Suprapubic skin (tissue), 4 donors: ENCODE measurements around the gene MTHFSD. TPM values are rescaled to one million over a fixed set of nuclear protein-coding genes. Genes with fewer than 3 reads are reported as not detected.

Source experiments
- DNase-seq, 2 donors: peaks; one replicate each; pipeline ENCODE4 v3.0.0-alpha.2; 2019; ENCODE audit warnings: low spot score in 2 of 2
- H3K27ac ChIP-seq: fragments of 200-600 bp; sonication (generic); one replicate; pipeline ENCODE4 v1.5.1; 2019
- H3K27me3 ChIP-seq: fragments of 200-600 bp; sonication (generic); one replicate; pipeline ENCODE4 v1.5.1; 2019
- H3K36me3 ChIP-seq: fragments of 200-600 bp; sonication (generic); one replicate; pipeline ENCODE4 v1.5.1; 2019
- H3K4me1 ChIP-seq: fragments of 200-600 bp; sonication (generic); one replicate; pipeline ENCODE4 v1.5.1; 2019
- H3K4me3 ChIP-seq: fragments of 200-600 bp; sonication (generic); one replicate; pipeline ENCODE4 v1.5.1; 2019; ENCODE audit warnings: mild to moderate bottlenecking
- H3K9me3 ChIP-seq: fragments of 200-600 bp; sonication (generic); one replicate; pipeline ENCODE4 v1.5.1; 2019
- EP300 ChIP-seq: sonication (generic); formaldehyde crosslinking; IDR thresholded peaks from one replicate; pipeline ENCODE4 v1.6.1; 2017; ENCODE audit warnings: antibody characterized with exemption
- POLR2A ChIP-seq, 2 donors: fragments of 450-650 bp; IDR thresholded peaks; one replicate each; pipeline ENCODE4 v1.6.1; 2017; ENCODE audit warnings: antibody characterized with exemption in 2 of 2, mild to moderate bottlenecking in 2 of 2, moderate library complexity in 2 of 2
- POLR2AphosphoS5 ChIP-seq, 3 donors: sonication (generic); formaldehyde crosslinking; IDR thresholded peaks; one replicate each; pipeline ENCODE4 v1.6.1; 2017; ENCODE audit warnings: antibody characterized with exemption in 3 of 3
- WGBS: methylation state at CpG from one replicate; pipeline ENCODE4 v1.1.5; 2018; 5-methylcytosine and 5-hydroxymethylcytosine counted together
- total RNA-seq, 4 donors: library from RNA; depleted of rRNA; stranded (reverse); fragments of >200 nt; gene quantifications; one replicate each; pipeline ENCODE4 v1.1.0, GENCODE V29; 2016
- TF ChIP-seq, protein P1 (sequence below), 2 donors: fragments of 200-600 bp in 1 of 2; fragments of 450-650 bp in 1 of 2; sonication (generic) in 1 of 2; IDR thresholded peaks; one replicate each; pipeline ENCODE4 v1.5.1; 2016 to 2019; ENCODE audit warnings: antibody characterized with exemption in 2 of 2, mild to moderate bottlenecking in 1 of 2, moderate library complexity in 1 of 2

Gene MTHFSD
- total RNA-seq, 4 donors from 2014 or later = 12.4 to 43.4 (median 18.8) TPM

- 0% methylated on average over 3 of the region's 116 CpGs for WGBS
- Histone ChIP-seq H3K9me3 (no peaks in the 10 kb centered on the region), H3K27me3 (peaks cover 93% of the 10 kb centered on the region), H3K4me1 (peaks cover 36% of the 10 kb centered on the region), H3K36me3 (no peaks in the 10 kb centered on the region), H3K27ac (no peak overlapping the region), H3K4me3 (peak overlapping the region; percentile 45)
- TF ChIP-seq POLR2AphosphoS5 (IDR thresholded peaks at IDR 0.05) (no peak), POLR2A (IDR thresholded peaks at IDR 0.05) (no peak), EP300 (no peak)
- TF ChIP-seq, protein P1, sequence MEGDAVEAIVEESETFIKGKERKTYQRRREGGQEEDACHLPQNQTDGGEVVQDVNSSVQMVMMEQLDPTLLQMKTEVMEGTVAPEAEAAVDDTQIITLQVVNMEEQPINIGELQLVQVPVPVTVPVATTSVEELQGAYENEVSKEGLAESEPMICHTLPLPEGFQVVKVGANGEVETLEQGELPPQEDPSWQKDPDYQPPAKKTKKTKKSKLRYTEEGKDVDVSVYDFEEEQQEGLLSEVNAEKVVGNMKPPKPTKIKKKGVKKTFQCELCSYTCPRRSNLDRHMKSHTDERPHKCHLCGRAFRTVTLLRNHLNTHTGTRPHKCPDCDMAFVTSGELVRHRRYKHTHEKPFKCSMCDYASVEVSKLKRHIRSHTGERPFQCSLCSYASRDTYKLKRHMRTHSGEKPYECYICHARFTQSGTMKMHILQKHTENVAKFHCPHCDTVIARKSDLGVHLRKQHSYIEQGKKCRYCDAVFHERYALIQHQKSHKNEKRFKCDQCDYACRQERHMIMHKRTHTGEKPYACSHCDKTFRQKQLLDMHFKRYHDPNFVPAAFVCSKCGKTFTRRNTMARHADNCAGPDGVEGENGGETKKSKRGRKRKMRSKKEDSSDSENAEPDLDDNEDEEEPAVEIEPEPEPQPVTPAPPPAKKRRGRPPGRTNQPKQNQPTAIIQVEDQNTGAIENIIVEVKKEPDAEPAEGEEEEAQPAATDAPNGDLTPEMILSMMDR (IDR thresholded peaks at IDR 0.05) = no peak
- DNase-seq = no peak
Measured at GRCh38 chr16:86567701-86568581, 12.9 kb upstream of the MTHFSD start.

DNA sequence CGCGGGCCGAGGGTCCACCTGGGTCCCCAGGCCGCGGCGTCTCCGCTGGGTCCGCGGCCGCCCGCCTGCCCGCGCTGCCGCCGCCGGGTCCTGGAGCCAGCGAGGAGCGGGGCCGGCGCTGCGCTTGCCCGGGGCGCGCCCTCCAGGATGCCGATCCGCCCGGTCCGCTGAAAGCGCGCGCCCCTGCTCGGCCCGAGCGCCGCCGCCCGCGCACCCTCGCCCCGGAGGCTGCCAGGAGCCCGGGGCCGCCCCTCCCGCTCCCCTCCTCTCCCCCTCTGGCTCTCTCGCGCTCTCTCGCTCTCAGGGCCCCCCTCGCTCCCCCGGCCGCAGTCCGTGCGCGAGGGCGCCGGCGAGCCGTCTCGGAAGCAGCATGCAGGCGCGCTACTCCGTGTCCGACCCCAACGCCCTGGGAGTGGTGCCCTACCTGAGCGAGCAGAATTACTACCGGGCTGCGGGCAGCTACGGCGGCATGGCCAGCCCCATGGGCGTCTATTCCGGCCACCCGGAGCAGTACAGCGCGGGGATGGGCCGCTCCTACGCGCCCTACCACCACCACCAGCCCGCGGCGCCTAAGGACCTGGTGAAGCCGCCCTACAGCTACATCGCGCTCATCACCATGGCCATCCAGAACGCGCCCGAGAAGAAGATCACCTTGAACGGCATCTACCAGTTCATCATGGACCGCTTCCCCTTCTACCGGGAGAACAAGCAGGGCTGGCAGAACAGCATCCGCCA lies 12.1 kb upstream of the MTHFSD start:
- H3K4me3 ChIP-seq = peak overlapping the region; percentile 45
- no peaks in the 10 kb centered on the region for H3K9me3 ChIP-seq
- no peaks in the 10 kb centered on the region for H3K36me3 ChIP-seq
- no peak for DNase-seq
- H3K27me3 ChIP-seq = peaks cover 88% of the 10 kb centered on the region
- no CpG with 5 or more reads among the region's 88 CpGs for WGBS
- TF ChIP-seq EP300 = no peak
- no peak for TF ChIP-seq POLR2A (IDR thresholded peaks at IDR 0.05)
- TF ChIP-seq, protein P1 (IDR thresholded peaks at IDR 0.05) = no peak
- TF ChIP-seq POLR2AphosphoS5 (IDR thresholded peaks at IDR 0.05) = no peak
- peaks cover 36% of the 10 kb centered on the region for H3K4me1 ChIP-seq
- peak overlapping the region; percentile 15 for H3K27ac ChIP-seq

DNA sequence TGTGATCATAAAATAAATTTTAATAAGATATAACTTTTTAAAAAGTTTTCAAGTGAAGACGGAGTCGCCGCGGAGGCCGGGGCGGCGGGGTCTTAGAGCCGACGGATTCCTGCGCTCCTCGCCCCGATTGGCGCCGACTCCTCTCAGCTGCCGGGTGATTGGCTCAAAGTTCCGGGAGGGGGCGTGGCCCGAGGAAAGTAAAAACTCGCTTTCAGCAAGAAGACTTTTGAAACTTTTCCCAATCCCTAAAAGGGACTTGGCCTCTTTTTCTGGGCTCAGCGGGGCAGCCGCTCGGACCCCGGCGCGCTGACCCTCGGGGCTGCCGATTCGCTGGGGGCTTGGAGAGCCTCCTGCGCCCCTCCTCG lies 11.5 kb upstream of the MTHFSD start, which contains the start of gene FOXC2:
Gene FOXC2 (plus strand): TSS at position 229 of the 365 bp plus-strand sequence. CDS start 507 bp downstream, outside the sequence.
- TF ChIP-seq POLR2AphosphoS5 (IDR thresholded peaks at IDR 0.05) (no peak), EP300 (no peak), POLR2A (IDR thresholded peaks at IDR 0.05) (no peak)
- TF ChIP-seq, protein P1 (IDR thresholded peaks at IDR 0.05) = no peak
- peak in 1 of 2 donors; percentile 85 for DNase-seq
- Histone ChIP-seq H3K9me3 (no peaks in the 10 kb centered on the region), H3K27me3 (peaks cover 83% of the 10 kb centered on the region), H3K4me1 (peaks cover 36% of the 10 kb centered on the region), H3K27ac (peak within 1 kb of the TSS; percentile 15), H3K4me3 (peak within 1 kb of the TSS; percentile 45), H3K36me3 (no peaks in the 10 kb centered on the region)
- 6% methylated on average over 21 of the region's 30 CpGs for WGBS

DNA sequence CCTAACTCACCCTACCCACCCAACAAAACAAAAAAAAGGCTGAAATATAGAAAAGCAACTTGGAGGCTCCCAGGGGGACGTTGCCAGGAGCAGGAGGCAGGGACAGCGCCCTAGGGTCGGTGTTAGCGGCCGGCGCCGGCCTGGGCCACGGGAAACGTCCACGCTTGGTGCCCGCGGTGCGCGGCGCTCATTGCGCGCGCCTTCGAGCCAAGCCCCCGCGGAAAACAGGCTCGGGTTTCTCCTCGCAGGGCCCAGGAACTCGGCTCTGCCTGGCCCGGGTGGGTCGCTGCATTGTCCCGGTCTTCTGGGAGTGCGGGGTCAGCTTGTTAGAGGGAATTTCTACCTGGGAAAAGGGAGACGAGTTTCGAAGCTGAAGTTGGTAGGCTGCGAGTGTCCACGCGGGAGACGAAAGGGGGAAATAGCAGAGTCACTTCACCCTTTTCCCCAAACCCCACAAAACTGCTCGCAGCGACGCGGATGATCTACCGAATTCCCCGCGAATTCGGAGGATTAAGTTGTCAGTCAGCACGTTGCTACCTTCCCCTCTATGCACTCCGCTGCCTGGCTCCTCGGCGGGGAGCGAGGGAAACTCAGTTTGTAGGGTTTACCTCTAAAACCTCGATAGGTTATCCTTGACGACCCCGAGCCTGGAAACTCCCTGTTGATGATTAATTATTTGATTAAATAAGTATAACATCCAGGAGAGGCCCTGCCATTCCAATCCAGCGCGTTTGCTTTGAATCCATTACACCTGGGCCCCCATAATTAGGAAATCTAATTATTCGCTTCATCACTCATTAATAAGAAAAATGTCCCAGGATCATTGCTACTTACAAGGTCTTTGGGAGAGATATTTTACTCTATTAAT lies 10.8 kb upstream of the MTHFSD start:
- no peak overlapping the region for H3K27ac ChIP-seq
- TF ChIP-seq, protein P1 (IDR thresholded peaks at IDR 0.05) = no peak
- no peak for TF ChIP-seq EP300
- H3K4me1 ChIP-seq = peaks cover 36% of the 10 kb centered on the region
- DNase-seq = peak in 1 of 2 donors; percentile 35
- H3K4me3 ChIP-seq = peak overlapping the region; percentile 45
- H3K27me3 ChIP-seq = peaks cover 79% of the 10 kb centered on the region
- no peaks in the 10 kb centered on the region for H3K9me3 ChIP-seq
- H3K36me3 ChIP-seq = no peaks in the 10 kb centered on the region
- WGBS = 14% methylated on average over 27 of the region's 53 CpGs
